UCSD-AML1 (cell line): ENCODE results near the gene NELL2.
"Not testable (repeated sequence)": the region's sequence is repeated elsewhere in the genome, so short reads cannot be mapped to it uniquely, and the experiment has no call there.

Experiments used
- DNase-seq: peaks from one replicate; lab custom pipeline; 2025; ENCODE audit not compliant: unreplicated experiment; lab: John Stamatoyannopoulos, UW

The NELL2 gene

DNA sequence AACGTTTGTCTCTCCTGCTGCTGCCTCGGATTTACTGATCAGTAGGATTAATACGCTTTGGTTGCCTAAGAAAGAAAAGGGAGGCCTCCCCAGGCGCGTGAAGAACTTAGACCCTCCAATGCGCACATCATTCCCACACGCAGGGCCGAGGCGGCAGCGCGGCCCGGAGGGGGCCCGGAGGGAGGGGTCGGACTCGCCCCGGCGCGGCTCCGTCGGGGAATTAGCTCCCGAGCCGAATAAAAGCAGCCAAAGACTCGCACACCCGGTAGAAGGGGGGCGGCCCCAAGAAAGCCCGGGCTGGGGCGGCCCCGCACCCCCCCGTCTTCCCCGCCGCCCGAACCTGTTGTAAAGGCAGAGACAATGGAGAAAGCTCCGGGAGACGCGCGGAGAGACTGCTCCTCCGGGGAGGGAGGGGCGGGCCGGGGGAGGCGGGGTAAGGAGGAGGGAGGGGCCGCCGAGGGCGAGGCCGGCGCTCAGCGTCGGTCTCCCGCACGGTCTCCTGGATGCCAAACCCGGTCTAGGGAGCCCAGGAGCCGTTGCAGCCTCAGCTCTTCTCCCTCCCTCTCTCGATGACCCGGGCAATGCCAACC, at the start of gene NELL2:
TSS of gene NELL2 (minus strand) at position 362 of the 590 bp plus-strand sequence. CDS start 446 bp downstream, outside the sequence.
- no peak for DNase-seq

DNA sequence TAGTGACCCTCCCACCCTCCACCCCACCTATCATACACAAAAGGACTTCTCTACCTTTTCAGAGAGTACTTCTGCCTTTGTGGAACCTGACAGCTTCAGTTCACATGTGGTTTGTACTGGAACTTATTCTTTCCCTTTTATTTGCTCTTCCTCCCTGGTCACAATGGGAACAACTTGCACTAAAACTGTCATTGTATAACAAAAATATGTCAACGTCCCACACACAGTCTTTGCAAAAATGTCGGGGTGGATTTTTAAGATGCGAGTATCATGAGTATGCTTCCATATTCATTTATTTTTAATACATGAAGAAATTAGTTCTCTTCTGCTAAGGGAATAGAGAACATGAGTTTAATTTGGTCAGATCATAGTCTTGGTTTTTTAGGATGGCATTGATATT, 45.6 kb upstream of the NELL2 start:
- no peak for DNase-seq

DNA sequence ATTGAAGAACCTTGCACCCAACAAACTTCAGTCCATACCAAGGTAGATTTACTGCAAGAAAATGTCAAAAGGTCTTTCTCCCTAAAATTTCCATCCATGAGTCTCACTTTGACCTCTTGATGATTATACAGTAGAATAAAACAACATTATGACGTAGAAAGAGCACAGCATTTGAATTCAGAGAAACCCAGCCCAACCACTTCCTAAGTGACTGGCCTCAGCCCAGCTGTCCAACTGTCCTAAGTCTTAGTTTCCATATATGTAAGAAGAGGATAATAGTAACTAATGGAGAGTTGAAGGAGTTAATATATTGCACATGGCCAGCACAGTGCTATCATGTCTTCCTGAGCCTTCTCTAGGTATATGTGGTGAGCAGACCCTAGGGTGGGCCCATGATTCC, 41.0 kb upstream of the NELL2 start:
- DNase-seq: no peak

DNA sequence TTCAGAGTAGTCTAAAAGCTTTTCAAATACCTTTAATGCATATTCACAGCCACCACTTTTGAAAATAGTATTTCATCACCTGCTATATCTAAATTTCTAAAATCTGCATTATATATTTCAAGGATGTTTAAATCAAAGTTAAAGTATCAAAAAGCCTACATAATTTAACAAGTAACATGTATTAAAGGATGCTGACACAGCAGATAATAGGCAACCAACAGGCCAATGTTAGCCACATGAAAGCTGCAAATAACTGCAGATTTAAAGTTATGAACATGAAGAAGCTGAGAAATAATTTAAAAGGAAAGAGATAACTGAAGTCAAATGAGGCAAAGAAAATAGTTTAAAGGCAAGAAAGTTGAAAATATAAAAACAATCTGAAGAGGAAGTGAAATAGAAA, 39.8 kb upstream of the NELL2 start:
- no peak for DNase-seq

DNA sequence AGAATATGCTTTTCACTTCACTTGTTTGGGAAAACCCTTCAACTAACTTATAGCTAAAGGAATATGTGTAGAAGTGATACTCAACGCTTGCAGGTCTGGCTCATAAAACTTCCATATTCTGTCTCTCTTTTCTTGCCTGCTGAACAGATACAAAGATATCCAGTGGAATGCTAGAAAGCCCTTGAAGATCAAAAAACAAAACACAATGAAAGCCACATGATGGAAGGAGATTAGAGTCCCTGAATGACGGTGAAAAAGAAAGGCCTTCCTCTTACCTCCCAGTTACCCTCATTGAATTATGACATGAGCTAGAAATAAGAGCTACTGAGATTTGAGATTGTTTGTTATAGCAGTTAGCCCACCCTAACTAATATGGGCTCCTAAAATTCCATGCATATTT, 28.2 kb upstream of the NELL2 start:
- no peak for DNase-seq

DNA sequence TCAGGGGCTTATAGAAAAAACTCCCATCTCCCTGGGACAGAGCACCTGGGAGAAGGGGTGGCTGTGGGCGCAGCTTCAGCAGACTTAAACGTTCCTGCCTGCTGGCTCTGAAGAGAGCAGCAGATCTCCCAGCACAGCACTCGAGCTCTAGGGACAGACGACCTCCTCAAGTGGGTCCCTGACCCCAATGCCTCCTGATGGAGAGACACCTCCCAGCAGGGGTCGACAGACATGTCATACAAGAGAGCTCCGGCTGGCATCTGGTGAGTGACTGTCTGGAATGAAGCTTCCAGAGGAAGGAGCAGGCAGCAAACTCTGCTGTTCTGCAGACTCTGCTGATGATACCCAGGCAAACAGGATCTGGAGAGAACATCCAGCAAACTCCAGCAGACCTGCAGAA, 22.0 kb upstream of the NELL2 start:
- DNase-seq: not testable (repeated sequence)

DNA sequence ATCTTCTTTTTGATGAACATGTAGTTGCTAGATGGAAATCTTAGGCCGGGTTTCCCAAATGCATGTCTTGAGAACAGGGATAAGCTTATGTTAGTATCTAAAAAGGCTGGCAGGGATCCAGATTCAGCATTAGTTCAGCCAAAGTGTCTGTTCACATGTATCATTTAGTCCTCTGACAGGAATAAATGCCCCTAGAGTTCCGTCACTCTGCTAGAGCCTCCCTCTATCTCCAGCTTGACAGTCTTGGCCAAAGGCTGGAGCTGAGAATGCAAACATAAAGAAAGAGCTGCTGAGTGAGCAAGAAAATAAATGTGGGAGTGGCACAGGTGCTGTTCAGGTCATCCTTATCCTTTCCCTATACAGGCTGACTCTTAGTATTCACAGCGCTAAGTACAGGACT, 13.8 kb upstream of the NELL2 start:
- DNase-seq: no peak

DNA sequence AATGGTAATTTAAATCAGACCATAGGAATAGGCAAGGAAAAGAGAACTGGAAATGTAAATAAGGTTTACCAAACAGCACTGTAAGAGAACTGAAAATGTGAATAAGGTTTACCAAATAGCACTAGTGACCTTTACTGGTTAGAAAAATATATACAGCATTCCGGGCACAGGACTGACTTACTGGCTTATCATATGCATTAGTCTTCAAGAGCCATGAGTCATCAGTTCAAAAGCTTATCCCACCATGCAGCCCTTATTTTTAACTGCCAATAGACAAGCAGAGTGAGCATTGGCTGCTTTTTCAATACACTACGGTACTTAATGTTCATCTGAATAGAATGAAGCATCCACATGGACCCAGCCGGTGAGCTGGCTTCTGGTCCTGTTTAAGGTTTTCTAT, 13.0 kb upstream of the NELL2 start:
- no peak for DNase-seq

DNA sequence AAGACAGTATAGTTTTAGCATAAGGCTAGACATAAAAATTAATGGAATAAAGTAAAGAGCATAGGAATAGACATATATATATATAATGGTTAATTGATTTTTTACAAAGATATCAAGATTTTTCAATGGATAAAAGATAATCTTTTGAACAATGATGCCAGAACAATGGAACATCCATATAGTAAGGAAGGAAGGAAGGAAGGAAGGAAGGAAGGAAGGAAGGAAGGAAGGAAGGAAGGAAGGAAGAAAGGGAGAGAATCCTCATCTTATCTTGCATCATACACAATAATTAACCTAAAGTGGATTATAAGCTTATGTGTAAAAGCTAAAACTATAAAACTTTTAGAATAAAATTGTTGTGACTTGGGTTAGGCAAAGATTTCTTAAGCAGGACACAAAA, 9.8 kb upstream of the NELL2 start:
- no peak for DNase-seq

DNA sequence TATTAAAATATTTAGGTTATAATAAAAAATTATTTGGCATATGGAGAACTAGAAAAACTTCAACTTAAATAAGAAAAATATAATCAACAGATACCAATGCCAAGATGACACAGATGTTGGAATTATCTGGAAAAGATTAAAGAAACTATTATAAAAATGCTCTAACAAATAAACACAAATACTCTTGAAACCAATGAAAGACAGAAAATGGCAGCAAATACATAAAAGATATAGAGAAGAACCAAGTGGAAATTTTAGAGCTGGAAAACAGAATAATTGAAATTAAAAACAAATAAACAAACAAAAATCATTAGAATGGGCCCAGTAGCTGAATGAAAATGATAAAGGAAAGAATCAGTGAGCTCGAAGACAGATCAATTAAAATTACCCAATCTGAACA, 5.1 kb upstream of the NELL2 start:
- DNase-seq: no peak

DNA sequence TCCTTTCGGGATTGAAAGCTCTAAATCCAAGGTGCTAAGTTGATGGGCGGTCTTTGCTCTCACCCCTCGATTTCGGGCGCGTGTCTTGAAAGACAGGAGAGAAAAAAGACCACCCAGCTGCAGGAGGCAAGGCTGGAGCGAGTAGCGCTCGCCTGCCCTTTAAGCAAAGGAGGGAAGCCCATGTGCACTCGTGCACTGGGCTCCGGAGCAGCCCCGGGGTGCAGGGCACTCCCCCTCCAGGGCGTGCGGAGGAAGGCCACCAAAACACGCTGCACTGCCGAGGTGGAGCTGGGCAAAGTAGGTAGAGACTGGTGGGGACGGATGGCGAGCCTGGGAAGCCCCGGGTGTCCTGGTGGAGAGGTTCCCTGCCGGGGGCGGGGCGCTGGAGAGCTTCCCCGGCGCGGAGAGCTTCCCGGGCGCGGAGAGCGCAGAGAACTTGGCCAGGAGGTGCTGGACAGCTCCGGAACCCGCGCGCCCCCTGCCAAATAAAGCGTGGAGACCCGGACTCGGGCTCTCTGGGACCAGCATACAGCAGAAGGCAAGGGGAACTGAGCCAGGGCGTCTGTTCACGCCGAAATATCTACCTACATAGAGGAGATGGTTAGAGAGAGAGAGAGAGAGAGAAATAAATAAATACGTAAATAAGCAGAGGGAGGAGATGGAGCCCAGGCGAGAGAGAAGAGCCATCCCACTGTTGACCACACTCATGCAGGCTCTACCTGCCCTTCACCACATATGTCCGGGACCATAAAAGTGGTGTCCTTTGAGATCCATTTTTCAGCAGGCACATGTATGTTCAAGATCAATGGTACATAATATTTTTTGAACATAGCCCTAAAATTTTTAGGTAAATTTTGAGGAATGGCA, 662 bp upstream of the NELL2 start:
- no peak for DNase-seq

DNA sequence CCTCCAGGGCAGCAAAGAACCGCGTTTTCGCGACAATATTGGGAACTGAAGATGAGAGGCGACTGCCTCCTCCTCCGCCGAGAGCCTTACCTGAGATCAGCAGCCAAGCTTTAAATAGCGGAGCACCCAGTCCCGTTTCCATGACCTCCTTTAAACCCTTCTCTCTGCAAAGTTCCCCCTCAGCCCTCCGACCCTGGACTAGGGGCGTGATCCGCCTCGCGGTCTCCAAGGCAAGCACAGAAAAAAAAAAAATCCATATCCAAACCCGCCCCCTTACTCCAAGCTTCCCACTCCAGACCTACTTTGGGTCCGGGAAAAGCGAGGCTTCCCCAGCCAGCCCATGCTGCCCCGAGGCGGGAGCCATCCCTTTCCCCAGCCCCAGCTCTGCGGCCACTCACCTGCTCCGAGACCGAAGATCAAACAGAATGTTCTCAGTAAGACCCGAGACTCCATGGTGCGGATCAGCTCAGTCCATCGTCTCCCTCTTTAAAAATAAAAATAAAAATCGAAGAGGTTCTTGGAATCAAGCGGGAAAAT, 630 bp downstream of the NELL2 start:
- no peak for DNase-seq

DNA sequence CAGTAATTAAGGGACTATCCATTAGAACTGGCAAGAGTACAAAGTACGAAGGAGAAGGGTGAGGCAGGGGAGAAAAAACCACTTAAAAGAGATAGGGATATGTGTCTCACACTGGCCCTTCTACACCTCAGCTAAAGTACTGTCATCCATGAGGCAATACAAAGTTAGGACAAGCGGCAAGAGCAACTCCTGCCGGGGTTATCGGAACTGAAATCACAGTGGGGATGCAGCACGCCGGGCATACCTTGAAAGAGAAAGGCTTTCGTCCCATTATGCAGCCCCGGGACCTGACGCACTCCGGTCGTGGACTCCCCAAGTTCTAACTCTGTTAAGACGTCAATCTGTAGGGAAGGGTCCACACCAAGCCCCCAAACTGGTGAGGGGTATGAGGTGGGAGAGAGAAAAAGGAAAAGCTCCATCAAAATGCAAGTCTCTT, 1.1 kb downstream of the NELL2 start:
- no peak for DNase-seq

DNA sequence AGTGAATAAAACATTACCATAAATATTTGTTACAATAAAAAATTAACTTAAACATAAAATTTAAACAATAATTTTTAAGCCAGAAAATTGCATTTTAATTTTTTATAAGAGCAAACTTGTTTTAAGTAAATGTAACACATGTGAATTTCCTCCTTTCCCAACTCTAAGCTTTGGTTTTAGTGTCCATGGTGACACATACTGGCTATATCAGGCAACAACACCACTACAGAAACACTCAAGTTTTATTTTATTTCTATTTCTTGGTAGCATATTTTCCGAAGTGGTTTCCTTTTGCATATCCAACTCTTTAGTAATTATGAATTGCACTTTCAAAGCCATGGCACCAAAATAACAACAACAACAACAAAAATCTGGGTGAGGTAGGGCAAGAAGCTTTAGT, 2.2 kb downstream of the NELL2 start:
- DNase-seq: no peak

DNA sequence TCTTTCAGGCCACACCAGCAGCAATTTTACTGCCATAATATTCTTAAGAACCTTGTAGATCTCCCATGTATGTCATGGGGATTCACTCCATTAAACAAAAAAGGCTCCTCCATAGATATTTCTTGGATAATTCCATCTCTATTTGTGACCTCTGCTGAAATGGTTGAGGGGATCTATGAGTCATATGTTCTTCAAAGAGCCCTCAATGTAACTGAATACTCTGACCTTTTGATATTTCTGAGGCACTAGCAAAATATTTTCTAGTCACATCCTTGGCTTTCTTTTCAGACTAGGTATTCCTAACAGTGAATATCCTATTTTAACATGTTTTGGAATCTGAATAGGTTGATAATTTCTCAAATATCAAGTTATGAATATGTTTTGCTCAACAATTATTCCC, 6.6 kb downstream of the NELL2 start:
- no peak for DNase-seq

DNA sequence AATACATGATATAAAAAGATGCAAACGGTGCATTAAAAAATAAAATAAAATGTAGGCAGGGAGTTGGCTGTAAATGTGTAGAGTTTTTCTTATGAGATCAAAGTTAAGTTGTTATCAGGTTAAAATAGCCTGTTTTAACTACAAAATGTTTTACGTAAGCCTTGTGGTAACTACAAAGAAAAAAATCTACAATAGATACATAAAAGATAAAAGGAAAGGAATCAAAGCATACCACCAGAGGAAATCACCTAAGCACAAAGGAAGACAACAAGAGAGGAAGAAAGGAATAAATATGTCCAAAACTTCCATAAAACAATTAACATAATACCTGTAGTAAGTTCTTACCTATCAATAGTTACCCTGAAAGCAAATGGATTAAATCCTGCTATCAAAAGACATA, 12.2 kb downstream of the NELL2 start:
- DNase-seq: no peak

DNA sequence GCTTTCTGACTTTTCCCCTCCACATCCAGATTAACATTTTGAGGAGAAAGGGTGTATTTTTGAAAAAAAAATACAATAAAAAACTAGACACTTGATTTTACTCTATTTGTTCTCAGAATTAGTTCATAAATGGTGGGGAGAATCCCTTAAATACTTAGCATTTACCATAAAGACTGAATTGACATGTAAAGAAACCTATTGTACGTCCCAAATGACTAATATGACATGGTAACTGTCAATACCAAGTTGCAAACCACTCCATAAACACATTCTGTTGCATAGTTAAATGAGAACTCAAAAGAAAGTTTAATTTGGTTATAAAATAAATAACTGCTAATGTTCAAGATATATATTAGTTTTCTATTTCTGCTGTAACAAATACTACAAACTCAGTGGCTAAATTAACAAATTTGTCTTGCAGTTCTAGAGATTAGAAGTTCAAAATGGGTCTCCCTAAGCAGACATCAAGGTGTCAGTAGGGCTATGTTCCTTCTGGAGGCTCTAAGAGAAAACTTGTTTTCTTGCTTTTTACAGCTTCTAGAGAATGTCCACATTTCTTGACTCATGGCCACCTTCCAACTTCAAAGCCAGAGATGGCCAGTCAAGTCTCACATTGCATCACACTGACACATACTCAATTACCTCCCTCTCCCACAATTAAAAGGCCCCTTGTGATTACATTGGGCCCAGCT, 16.0 kb downstream of the NELL2 start:
- no peak for DNase-seq

DNA sequence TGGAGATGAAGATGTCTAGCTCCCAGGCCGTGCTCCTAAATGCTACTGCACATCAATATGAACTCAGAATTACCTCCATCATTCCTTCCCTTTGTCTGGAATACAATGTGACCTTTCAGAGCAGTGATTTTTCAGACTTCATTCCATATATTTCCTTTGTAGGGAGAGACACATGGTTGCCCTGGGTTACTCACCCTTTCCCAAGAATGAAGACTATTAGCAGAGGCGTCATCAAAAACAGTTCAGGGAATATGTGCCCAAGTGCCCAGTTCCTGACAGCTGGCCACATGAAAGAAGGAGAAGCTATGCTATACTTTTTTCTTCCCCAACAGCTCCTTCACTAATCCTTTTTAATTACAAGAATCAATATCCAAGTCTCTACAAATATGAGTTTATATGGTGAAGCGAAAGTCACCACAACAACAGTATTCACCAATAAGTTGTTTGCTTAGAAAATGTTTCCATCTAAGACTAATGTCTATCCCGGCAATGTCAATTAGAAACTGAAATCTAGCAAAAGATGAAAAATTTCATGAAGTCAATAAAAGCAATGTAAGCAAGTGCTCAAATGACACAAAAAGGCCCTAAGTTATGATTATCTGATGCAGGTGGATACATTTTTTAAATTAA, 17.8 kb downstream of the NELL2 start:
- DNase-seq: no peak

DNA sequence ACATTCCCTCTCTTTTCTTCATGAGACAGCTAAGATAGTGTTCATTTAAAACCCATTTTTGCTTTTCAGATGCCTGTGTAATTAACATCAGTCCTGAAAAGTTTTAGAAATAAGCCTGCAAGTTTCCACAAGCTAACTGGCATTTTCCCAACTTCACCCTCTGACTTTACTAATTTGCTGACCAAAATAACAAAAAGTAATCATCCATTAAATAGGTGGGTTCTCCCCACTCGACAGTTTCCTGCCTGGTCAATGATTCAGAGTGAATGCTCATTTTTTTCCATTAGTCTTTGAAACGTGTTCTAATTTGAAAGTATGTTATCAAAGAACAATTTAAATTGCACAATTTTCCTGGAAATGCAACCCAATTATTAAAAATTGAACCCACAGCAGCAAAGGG, 23.6 kb downstream of the NELL2 start:
- no peak for DNase-seq

DNA sequence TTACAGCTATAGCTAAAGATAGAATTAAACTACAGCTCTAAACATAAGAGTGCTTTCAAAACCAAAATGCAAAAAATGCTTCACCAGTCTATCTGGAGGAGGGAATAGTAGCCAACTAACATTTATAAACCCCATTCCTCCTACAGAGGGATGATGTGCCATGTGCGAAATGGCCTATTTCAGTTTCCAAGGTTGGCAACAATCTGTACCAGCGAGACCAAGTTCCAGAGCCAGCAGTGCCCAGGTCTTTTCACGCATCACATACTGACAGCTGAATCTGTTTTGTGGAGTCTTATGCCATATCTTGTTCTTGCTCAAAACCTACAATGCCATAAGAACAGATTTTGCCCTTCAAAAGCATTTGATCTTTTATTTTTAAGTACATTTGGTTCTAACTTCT, 24.5 kb downstream of the NELL2 start:
- DNase-seq: no peak

DNA sequence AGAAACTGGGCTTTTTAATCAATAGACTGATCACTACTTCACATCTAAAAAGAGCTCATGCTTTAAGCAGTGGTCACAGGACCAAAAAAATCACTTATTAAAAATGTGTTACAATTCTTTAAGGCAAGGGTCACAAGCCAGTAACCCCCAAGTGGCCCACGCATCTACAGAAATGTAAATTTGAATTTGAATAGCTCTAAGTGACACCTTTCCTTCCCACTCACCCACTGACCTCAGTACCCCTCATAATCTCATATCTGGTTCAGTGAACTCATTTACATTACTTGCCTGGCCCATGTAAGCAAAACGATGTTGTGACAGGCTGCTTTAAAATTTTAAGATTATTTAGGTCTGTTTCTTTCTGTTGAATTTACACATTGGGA, 27.4 kb downstream of the NELL2 start:
- DNase-seq: no peak
